ENCODE results near the gene HK1. TPM values are rescaled to one million over a fixed set of nuclear protein-coding genes. Genes with fewer than 3 reads are reported as not detected.

Gene HK1
- total and polyA plus RNA-seq, 2 of the 4 experiments (the other 2 are of a cell fraction): 53.7 to 90.5 TPM

DNA sequence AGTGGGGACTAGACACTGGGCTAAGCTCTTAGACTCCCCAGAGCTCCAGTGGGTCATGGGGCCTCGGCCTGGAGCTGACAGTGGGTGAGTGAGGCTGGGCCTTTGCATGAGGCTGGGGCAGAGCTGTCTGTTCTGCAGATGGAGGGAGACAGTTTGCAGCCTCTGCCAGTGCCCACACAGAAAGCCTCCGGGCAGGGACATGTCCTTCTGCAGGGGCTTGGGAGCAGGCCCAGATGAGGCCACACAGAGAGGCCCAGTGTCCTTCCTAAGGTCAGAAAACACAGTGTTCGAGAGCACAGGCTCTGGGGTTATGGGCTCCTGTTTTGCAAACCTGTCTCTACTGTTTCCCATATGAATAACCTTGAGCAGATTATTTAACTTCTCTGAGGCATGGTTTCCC, 25.1 kb upstream of the HK1 start:
- no peak overlapping the region for H3K23ac ChIP-seq (ENCODE audit: low read depth, low read length)
- H2BK5ac ChIP-seq (ENCODE audit: low read depth, low read length, poor library complexity, severe bottlenecking): no peak overlapping the region
- no peak overlapping the region for H3K56ac ChIP-seq (ENCODE audit: extremely low read depth, insufficient read depth, low read length)
- H4K5ac ChIP-seq (ENCODE audit: low read depth, low read length): no peak overlapping the region
- BruUV-seq (replicated peaks): no TSS peak
- peak overlapping the region; percentile 10 for H2AFZ ChIP-seq (replicated peaks; ENCODE audit: low read length, poor library complexity)
- no peak overlapping the region for H2AK9ac ChIP-seq (replicated peaks; ENCODE audit: low read depth, low read length, poor library complexity)
- no peak overlapping the region for H3K27ac ChIP-seq (ENCODE audit: insufficient read depth, low read length)
- no peak overlapping the region for H2AK5ac ChIP-seq (ENCODE audit: low read depth, low read length)
- ChIA-PET POLR2A (ENCODE audit: unreplicated experiment) (no interaction called here), CTCF (no interaction called here)
- no peak overlapping the region for H3K18ac ChIP-seq (ENCODE audit: low read depth, low read length)
- ATAC-seq (ENCODE audit: low read depth): no peak
- no peak overlapping the region for H3K14ac ChIP-seq (replicated peaks; ENCODE audit: low read depth, low read length)
- H2BK15ac ChIP-seq (ENCODE audit: low read depth, low read length): no peak overlapping the region
- H3K9ac ChIP-seq (ENCODE audit: low read depth, low read length): no peak overlapping the region
- H3K9me3 ChIP-seq (ENCODE audit: control insufficient read depth, insufficient read depth, low read length): no peaks in the 10 kb centered on the region
- no peak overlapping the region for H4K91ac ChIP-seq (ENCODE audit: insufficient read depth, low read depth, low read length)
- no peak overlapping the region for H2BK120ac ChIP-seq (ENCODE audit: low read depth, low read length)
- in situ Hi-C loops (cut with MboI; ENCODE audit: low sequenced_read_pairs) (no loop called here), intact Hi-C loops (cut with micrococcal nuclease) (no loop called here), dilution Hi-C loops (cut with HindIII; ENCODE audit: low sequenced_read_pairs, unreplicated experiment) (no loop called here)
- TF ChIP-seq FOS (IDR thresholded peaks at IDR 0.05; ENCODE audit: low read depth, low read length) (no peak), CHD1 (IDR thresholded peaks at IDR 0.05; ENCODE audit: low read depth, low read length) (no peak), CTCF (conservative IDR thresholded peaks at IDR 0.05; ENCODE audit: low read depth, low read length) (no peak), BHLHE40 (IDR thresholded peaks at IDR 0.05; ENCODE audit: low read depth, low read length) (no peak)
- TF ChIP-seq, protein P1, sequence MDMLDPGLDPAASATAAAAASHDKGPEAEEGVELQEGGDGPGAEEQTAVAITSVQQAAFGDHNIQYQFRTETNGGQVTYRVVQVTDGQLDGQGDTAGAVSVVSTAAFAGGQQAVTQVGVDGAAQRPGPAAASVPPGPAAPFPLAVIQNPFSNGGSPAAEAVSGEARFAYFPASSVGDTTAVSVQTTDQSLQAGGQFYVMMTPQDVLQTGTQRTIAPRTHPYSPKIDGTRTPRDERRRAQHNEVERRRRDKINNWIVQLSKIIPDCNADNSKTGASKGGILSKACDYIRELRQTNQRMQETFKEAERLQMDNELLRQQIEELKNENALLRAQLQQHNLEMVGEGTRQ (IDR thresholded peaks at IDR 0.05; ENCODE audit: low read depth, low read length): no peak
- no peak for DNase-seq
- no peaks in the 10 kb centered on the region for H4K20me1 ChIP-seq (ENCODE audit: insufficient read depth, low read length)
- no peaks in the 10 kb centered on the region for H3K79me1 ChIP-seq (ENCODE audit: low read depth in 1 of 2, low read length in 2 of 2)
- H3K27me3 ChIP-seq (ENCODE audit: control insufficient read depth, insufficient read depth, low read length): peaks cover 27% of the 10 kb centered on the region
- no peak overlapping the region for H3K4me2 ChIP-seq (ENCODE audit: low read depth, low read length)
- no peaks in the 10 kb centered on the region for H3K36me3 ChIP-seq (ENCODE audit: control insufficient read depth, insufficient read depth, low read length)
- H3K9me1 ChIP-seq (ENCODE audit: insufficient read depth, low read length): no peaks in the 10 kb centered on the region
- H3K4ac ChIP-seq (ENCODE audit: low read depth, low read length): no peak overlapping the region
- no CpG with 5 or more reads among the region's 3 CpGs for WGBS, 2 experiments (ENCODE audit: extremely low coverage in 2 of 2, insufficient read length in 1 of 2)
- H4K8ac ChIP-seq (ENCODE audit: low read depth in 2 of 2, low read length in 2 of 2): no peak overlapping the region
- H3K4me1 ChIP-seq (ENCODE audit: control insufficient read depth, insufficient read depth, low read length): no peaks in the 10 kb centered on the region
- no peak overlapping the region for H3K4me3 ChIP-seq (ENCODE audit: insufficient read depth, low read depth, low read length)
- H2BK20ac ChIP-seq (ENCODE audit: low read depth, low read length): no peak overlapping the region
